ENCODE results near the gene FREM2. TPM values are rescaled to one million over a fixed set of nuclear protein-coding genes. Genes with fewer than 3 reads are reported as not detected.

The FREM2 gene
- total RNA-seq, 4 donors from 2014 or later, result 0.28 to 2.8 (median 1.6) TPM

DNA sequence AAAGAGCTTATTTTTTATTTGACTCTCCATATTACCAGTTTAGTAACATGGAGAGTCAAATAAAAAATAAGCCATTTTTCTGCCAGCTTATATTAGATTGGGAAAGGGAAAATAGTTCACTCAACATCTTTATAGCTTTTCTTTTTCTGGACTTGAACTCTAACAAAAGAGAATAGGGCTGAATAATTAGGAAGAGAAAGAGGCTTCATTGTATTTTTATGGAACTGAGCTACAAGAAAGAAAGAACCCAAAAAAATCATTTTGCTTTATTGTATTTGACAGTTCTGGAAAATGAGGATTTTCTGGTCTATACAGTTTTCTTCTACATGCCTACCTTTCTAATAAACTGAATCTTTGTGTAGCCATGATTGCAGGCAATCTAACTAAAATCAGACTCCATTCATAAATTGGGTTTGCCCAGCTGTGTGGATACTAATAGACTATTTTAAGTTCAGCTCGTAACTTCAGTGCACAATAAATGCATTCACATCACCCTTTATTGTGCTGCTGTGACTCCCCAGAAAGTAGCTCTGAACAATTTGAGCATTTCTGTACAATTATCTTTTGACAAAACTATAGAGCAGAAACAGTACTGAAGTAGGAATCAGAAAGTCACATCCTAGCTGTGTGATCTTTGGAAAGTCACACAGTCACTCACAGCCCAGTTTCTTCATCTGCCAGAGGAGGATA lies 188.5 kb downstream of the FREM2 start:
- DNase-seq (ENCODE audit: low spot score), result no peak
- ATAC-seq (ENCODE audit: low FRiP score), result no peak
- TF ChIP-seq, protein P1, sequence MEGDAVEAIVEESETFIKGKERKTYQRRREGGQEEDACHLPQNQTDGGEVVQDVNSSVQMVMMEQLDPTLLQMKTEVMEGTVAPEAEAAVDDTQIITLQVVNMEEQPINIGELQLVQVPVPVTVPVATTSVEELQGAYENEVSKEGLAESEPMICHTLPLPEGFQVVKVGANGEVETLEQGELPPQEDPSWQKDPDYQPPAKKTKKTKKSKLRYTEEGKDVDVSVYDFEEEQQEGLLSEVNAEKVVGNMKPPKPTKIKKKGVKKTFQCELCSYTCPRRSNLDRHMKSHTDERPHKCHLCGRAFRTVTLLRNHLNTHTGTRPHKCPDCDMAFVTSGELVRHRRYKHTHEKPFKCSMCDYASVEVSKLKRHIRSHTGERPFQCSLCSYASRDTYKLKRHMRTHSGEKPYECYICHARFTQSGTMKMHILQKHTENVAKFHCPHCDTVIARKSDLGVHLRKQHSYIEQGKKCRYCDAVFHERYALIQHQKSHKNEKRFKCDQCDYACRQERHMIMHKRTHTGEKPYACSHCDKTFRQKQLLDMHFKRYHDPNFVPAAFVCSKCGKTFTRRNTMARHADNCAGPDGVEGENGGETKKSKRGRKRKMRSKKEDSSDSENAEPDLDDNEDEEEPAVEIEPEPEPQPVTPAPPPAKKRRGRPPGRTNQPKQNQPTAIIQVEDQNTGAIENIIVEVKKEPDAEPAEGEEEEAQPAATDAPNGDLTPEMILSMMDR (IDR thresholded peaks at IDR 0.05), result no peak

DNA sequence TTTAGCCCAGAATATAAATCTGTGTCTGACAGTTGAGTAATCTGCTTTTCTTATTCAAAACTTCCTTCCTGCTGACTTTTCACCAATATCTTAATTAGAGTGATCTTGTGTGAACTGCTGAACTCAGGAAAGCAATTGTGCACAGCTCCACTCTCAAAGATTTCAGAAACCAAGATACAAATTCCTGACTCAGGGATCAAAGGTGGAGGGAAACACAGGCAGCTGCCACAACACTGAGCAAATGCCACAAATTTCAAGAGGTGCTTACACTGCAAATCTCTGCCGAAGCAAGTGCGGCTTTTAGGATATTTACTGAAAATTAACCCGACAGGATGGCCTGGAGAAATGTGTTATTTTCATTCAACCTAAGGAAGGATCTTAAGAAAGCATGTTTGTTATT lies 192.4 kb downstream of the FREM2 start:
- ATAC-seq (ENCODE audit: low FRiP score), result no peak
- TF ChIP-seq, protein P1 (IDR thresholded peaks at IDR 0.05), result no peak
- DNase-seq (ENCODE audit: low spot score), result no peak

DNA sequence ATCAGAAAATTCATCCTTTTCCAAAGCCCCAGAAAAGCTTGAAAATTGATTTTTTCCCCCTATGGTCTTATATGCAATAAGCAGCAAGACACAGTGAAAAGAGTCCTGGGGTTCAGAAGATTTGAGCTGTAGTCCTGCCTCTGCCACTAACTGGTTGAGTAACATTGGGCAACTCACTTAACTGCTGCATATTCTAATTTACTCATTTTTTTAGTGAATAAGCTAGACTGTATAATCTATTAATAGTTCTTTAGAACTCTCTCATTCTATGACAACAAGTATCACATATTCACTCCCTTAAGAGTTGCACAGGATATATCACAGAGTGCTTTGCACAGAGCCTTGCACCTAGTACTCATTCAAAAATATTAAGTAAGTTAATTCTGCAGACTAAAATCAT lies 192.9 kb downstream of the FREM2 start:
- TF ChIP-seq, protein P1 (IDR thresholded peaks at IDR 0.05), result no peak
- DNase-seq (ENCODE audit: low spot score) (no peak), ATAC-seq (ENCODE audit: low FRiP score) (no peak)

DNA sequence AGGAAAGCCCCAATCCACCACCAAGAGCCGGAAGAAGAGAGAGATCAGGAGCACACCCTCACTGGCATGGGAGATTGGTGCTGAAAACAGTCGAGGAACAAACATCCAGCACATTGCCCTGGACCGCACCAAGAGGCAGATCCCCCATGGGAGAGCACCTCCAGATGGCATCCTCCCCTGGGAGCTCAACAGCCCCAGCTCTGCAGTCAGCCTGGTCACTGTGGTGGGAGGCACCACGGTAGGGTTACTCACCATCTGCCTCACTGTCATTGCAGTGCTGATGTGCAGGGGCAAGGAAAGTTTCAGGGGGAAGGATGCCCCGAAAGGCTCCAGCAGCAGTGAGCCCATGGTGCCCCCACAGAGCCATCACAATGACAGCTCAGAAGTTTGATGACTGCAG lies 193.5 kb downstream of the FREM2 start:
- ATAC-seq (ENCODE audit: low FRiP score), result no peak
- TF ChIP-seq, protein P1 (IDR thresholded peaks at IDR 0.05), result no peak
- DNase-seq (ENCODE audit: low spot score), result no peak

DNA sequence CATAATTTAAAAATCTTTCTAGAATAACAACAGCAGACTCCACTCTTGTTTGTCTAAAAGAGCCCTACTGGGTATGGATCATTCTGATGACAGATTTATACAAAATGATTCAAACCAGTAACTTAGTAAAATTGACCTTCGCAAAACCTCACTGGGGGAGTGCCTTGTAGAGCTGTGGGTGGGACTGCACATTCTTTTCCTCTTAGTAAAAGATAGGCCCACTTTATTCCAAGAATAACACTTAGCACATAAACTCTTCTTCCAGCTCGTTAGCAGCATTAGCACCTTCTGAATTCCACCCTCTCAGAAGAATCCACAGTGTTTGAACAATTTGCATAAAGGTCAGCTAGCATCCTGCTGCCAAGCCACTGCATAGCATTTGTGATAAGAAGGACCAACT lies 196.9 kb downstream of the FREM2 start:
- ATAC-seq (ENCODE audit: low FRiP score) (no peak), DNase-seq (ENCODE audit: low spot score) (no peak)
- TF ChIP-seq, protein P1 (IDR thresholded peaks at IDR 0.05), result no peak

DNA sequence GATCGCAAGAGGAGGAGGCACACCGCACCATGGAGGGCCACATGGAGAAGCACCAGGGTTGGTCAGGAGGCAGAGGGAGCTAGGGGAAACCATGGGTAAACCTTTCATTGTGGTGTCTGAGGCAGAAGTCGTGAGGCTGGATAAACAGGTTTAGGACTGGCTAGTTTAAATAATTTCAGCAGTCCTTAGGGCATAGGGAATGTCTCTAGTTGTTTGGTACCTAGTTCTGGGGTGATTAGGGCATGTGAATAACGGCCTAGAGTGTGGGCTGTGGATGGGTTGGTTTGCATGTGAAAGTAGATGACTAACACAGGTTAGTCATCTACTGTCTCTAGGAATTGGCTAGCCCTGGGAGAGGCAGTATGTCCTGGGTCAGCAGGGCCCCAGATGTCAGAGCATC lies 201.4 kb downstream of the FREM2 start:
- TF ChIP-seq, protein P1 (IDR thresholded peaks at IDR 0.05), result no peak
- DNase-seq (ENCODE audit: low spot score) (no peak), ATAC-seq (ENCODE audit: low FRiP score) (no peak)

DNA sequence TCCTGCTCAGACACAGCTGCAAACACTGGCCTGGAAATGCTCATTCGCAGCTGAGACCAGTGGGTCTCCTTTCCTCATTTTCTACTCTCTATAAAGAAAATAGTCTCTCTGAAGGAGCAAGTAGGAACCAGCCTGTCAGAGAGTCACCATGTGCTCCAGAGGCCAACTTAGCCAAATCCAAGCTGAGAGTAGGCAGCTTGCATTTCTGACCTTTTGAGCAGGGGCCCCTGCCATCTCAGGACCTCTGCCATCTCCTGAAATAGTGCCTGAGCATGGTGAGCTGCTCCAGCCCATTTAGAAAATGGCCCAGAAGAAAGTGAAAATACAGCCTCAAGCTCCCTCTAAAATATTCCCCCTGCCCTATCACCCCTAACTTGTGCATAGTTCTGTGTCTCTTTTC lies 208.2 kb downstream of the FREM2 start:
- ATAC-seq (ENCODE audit: low FRiP score), result no peak
- TF ChIP-seq, protein P1 (IDR thresholded peaks at IDR 0.05), result no peak
- DNase-seq (ENCODE audit: low spot score), result no peak

Data from omental fat pad (tissue), 4 donors.